GM23248 (cell line): ENCODE measurements around the gene M6PR.

Experiments
- EZH2 ChIP-seq: fragments of 200-600 bp; sonication (generic); IDR thresholded peaks from 2 replicates; pipeline ENCODE4 v1.6.1; 2018; ENCODE audit warnings: antibody characterized with exemption, mild to moderate bottlenecking; ENCODE audit not compliant: insufficient read depth, poor library complexity, severe bottlenecking
- EZH2phosphoT487 ChIP-seq: fragments of 200-600 bp; sonication (generic); IDR thresholded peaks from 2 replicates; pipeline ENCODE4 v1.6.1; 2018; ENCODE audit warnings: antibody characterized with exemption, moderate library complexity, mild to moderate bottlenecking, low read depth; ENCODE audit not compliant: insufficient read depth

DNA sequence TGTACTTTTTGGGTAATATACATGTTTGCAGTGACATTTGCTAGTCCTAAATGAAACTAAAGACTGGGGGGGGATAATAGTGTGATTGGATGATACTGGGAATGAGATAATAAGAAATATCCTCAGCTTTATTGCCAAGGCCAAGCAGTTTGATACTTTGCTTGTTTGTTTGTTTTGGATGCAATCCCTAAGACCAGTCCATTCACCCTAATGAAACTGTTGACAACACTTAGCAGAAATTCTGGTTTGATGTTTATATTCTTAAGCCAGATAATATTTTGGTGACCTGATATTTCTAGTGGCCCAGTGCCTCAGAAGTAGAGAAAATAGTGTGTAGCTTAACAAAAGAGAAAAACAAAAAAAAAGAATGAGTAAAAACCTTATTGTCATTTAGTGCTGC, 33.3 kb downstream of the M6PR start:
- TF ChIP-seq EZH2 (no peak), EZH2phosphoT487 (no peak)
